ENCODE results near the gene RAB7A. TPM values are rescaled to one million over a fixed set of nuclear protein-coding genes. Genes with fewer than 3 reads are reported as not detected.

Gene RAB7A
- polyA plus RNA-seq, 1 donor from 2014 or later = 42.4 TPM

DNA sequence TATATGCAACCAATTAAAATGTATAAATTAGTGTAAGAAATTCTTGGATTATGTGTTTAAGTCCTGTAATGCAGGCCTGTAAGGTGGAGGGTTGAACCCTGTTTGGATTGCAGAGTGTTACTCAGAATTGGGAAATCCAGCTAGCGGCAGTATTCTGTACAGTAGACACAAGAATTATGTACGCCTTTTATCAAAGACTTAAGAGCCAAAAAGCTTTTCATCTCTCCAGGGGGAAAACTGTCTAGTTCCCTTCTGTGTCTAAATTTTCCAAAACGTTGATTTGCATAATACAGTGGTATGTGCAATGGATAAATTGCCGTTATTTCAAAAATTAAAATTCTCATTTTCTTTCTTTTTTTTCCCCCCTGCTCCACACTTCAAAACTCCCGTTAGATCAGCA, 88.1 kb downstream of the RAB7A start:
- H4K20me1 ChIP-seq (ENCODE audit: insufficient read depth) = no peaks in the 10 kb centered on the region
- H3K9ac ChIP-seq (ENCODE audit: low read length) = no peak overlapping the region
- no peak for TF ChIP-seq EZH2 (IDR thresholded peaks at IDR 0.05; ENCODE audit: borderline replicate concordance, insufficient read depth, low read length, poor library complexity, severe bottlenecking)
- no peak for TF ChIP-seq EP300 (conservative IDR thresholded peaks at IDR 0.05; ENCODE audit: poor library complexity, severe bottlenecking)
- TF ChIP-seq, protein P1, sequence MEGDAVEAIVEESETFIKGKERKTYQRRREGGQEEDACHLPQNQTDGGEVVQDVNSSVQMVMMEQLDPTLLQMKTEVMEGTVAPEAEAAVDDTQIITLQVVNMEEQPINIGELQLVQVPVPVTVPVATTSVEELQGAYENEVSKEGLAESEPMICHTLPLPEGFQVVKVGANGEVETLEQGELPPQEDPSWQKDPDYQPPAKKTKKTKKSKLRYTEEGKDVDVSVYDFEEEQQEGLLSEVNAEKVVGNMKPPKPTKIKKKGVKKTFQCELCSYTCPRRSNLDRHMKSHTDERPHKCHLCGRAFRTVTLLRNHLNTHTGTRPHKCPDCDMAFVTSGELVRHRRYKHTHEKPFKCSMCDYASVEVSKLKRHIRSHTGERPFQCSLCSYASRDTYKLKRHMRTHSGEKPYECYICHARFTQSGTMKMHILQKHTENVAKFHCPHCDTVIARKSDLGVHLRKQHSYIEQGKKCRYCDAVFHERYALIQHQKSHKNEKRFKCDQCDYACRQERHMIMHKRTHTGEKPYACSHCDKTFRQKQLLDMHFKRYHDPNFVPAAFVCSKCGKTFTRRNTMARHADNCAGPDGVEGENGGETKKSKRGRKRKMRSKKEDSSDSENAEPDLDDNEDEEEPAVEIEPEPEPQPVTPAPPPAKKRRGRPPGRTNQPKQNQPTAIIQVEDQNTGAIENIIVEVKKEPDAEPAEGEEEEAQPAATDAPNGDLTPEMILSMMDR (IDR thresholded peaks at IDR 0.05; ENCODE audit: poor library complexity, severe bottlenecking) = no peak
- TF ChIP-seq SMC3 (conservative IDR thresholded peaks at IDR 0.05; ENCODE audit: poor library complexity) = no peak
- TF ChIP-seq MXI1 (conservative IDR thresholded peaks at IDR 0.05; ENCODE audit: poor library complexity, severe bottlenecking) = no peak
- no peak for TF ChIP-seq RAD21 (conservative IDR thresholded peaks at IDR 0.05)
- no peak for TF ChIP-seq POLR2AphosphoS5 (IDR thresholded peaks at IDR 0.05)
- no peak for TF ChIP-seq TAF1 (IDR thresholded peaks at IDR 0.05; ENCODE audit: low read depth)
- no peak for TF ChIP-seq REST (IDR thresholded peaks at IDR 0.05; ENCODE audit: borderline replicate concordance)
- H3K27ac ChIP-seq (ENCODE audit: low read length) = no peak overlapping the region
- H3K4me3 ChIP-seq (ENCODE audit: low read length) = no peak overlapping the region
- H2AFZ ChIP-seq (ENCODE audit: low read depth, low read length) = no peak overlapping the region
- no peaks in the 10 kb centered on the region for H3F3A ChIP-seq (ENCODE audit: insufficient read depth, low read length, poor library complexity, severe bottlenecking)
- no peaks in the 10 kb centered on the region for H3K79me2 ChIP-seq (replicated peaks; ENCODE audit: insufficient read depth, low read length)
- no peak overlapping the region for H3K4me2 ChIP-seq (ENCODE audit: low read length)
- H3K27me3 ChIP-seq (ENCODE audit: insufficient read depth, low read depth, low read length) = no peaks in the 10 kb centered on the region
- peaks cover 14% of the 10 kb centered on the region for H3K36me3 ChIP-seq (ENCODE audit: insufficient read depth, low read length)
- H3K9me3 ChIP-seq (ENCODE audit: low read length) = no peaks in the 10 kb centered on the region
- H3K9me2 ChIP-seq (ENCODE audit: insufficient read depth, low read length) = no peaks in the 10 kb centered on the region

- H3K4me2 ChIP-seq (ENCODE audit: low read length) = no peak overlapping the region
- H4K20me1 ChIP-seq (ENCODE audit: insufficient read depth) = no peaks in the 10 kb centered on the region
- no peak overlapping the region for H2AFZ ChIP-seq (ENCODE audit: low read depth, low read length)
- H3F3A ChIP-seq (ENCODE audit: insufficient read depth, low read length, poor library complexity, severe bottlenecking) = no peaks in the 10 kb centered on the region
- H3K9ac ChIP-seq (ENCODE audit: low read length) = no peak overlapping the region
- H3K4me3 ChIP-seq (ENCODE audit: low read length) = no peak overlapping the region
- peaks cover 14% of the 10 kb centered on the region for H3K36me3 ChIP-seq (ENCODE audit: insufficient read depth, low read length)
- no peak for TF ChIP-seq EZH2 (IDR thresholded peaks at IDR 0.05; ENCODE audit: borderline replicate concordance, insufficient read depth, low read length, poor library complexity, severe bottlenecking)
- TF ChIP-seq SMC3 (conservative IDR thresholded peaks at IDR 0.05; ENCODE audit: poor library complexity) = no peak
- no peak for TF ChIP-seq RAD21 (conservative IDR thresholded peaks at IDR 0.05)
- TF ChIP-seq REST (IDR thresholded peaks at IDR 0.05; ENCODE audit: borderline replicate concordance) = no peak
- TF ChIP-seq TAF1 (IDR thresholded peaks at IDR 0.05; ENCODE audit: low read depth) = no peak
- no peak for TF ChIP-seq POLR2AphosphoS5 (IDR thresholded peaks at IDR 0.05)
- TF ChIP-seq EP300 (conservative IDR thresholded peaks at IDR 0.05; ENCODE audit: poor library complexity, severe bottlenecking) = no peak
- TF ChIP-seq MXI1 (conservative IDR thresholded peaks at IDR 0.05; ENCODE audit: poor library complexity, severe bottlenecking) = no peak
- TF ChIP-seq, protein P1 (IDR thresholded peaks at IDR 0.05; ENCODE audit: poor library complexity, severe bottlenecking) = no peak
- H3K79me2 ChIP-seq (replicated peaks; ENCODE audit: insufficient read depth, low read length) = no peaks in the 10 kb centered on the region
- no peaks in the 10 kb centered on the region for H3K9me3 ChIP-seq (ENCODE audit: low read length)
- H3K27ac ChIP-seq (ENCODE audit: low read length) = no peak overlapping the region
- H3K9me2 ChIP-seq (ENCODE audit: insufficient read depth, low read length) = no peaks in the 10 kb centered on the region
- H3K27me3 ChIP-seq (ENCODE audit: insufficient read depth, low read depth, low read length) = no peaks in the 10 kb centered on the region
These were observed 88.7 kb downstream of the RAB7A start for GRCh38 chr3:128814519-128815317.

Data from neural cell (in vitro differentiated cells).